GM12873 (cell line): Measurements from ENCODE around the gene FKBP15.

ENCODE experiments used
- TF ChIP-seq, protein P1 (sequence below): IDR thresholded peaks from 2 replicates; pipeline ENCODE4 v1.5.1; 2012; ENCODE audit warnings: low read depth, mild to moderate bottlenecking, moderate library complexity, low read length, control low read depth; ENCODE audit not compliant: insufficient read depth; ENCODE audit errors: missing control alignments

The FKBP15 gene

DNA sequence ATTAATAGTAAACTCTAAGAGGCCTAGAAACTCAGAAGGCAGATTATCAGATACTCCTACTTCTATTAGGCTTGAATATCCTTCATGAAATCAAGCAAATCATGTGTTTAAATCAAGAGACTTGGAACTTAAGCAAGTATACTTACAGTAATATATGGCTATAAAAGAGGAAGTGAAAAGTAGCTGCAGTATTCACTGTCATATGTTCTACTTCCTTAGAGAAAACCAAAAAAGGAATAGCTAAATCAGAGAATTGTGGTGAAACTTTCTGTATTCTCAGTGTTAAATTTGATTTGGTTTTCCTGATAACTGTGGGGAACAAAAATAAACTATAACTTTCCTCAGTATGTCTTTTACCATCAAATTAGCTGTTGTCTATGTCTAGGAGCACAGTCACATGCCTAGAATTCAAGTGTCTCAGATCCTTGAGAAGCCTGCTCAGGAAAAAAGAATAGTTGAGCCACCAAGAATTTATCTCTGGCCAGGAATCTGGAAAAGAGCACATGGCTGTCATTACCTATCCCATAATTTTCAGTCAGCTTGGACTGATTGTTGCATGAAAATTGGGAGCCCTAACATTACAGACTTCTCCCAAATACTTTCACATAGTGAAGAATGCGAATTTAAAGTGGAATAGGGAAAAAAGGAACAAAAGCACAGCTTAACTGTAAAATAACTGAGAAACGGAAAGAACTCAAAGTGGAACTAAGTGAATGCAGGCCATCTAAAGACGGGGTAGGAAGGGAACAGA is 1.7 kb downstream of the FKBP15 start:
- TF ChIP-seq, protein P1, sequence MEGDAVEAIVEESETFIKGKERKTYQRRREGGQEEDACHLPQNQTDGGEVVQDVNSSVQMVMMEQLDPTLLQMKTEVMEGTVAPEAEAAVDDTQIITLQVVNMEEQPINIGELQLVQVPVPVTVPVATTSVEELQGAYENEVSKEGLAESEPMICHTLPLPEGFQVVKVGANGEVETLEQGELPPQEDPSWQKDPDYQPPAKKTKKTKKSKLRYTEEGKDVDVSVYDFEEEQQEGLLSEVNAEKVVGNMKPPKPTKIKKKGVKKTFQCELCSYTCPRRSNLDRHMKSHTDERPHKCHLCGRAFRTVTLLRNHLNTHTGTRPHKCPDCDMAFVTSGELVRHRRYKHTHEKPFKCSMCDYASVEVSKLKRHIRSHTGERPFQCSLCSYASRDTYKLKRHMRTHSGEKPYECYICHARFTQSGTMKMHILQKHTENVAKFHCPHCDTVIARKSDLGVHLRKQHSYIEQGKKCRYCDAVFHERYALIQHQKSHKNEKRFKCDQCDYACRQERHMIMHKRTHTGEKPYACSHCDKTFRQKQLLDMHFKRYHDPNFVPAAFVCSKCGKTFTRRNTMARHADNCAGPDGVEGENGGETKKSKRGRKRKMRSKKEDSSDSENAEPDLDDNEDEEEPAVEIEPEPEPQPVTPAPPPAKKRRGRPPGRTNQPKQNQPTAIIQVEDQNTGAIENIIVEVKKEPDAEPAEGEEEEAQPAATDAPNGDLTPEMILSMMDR = no peak

DNA sequence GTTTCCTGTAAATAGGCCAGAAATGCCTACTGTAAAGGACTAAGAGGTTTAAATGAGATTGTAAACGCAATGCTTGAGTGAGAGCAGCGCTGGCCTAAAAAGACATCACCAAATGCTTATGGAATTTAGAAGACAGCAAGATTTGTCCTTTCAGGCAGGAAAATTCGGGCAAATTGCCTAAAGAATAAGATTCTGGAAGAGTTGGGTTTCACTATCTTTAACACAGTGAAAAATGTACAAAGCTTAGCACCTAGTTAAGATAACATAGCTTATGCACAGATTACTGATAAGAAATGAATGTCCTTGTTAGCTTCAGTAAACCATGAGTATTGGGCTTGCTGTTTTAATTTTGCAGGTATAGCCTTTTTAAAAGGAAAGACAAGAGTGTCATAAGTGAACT is 4.7 kb downstream of the FKBP15 start:
- TF ChIP-seq, protein P1 = no peak

DNA sequence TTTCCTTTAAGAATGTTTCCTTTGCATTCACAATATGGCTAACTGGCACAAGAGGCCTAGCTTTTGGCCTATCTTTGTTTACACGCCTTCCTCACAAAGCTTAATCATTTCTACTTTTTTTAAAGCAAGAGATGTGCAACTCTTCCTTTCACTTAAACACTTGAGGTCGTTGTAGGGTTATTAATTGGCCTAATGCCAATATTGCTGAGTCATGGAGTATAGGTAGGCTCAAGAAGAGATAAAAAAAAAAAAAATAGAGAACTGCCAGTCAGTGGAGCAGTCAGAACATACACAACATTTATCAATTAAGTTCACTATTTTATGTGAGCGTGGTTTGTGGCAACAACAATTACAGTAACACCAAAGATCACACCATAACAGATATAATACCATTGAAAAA is 5.9 kb downstream of the FKBP15 start:
- TF ChIP-seq, protein P1 = no peak

DNA sequence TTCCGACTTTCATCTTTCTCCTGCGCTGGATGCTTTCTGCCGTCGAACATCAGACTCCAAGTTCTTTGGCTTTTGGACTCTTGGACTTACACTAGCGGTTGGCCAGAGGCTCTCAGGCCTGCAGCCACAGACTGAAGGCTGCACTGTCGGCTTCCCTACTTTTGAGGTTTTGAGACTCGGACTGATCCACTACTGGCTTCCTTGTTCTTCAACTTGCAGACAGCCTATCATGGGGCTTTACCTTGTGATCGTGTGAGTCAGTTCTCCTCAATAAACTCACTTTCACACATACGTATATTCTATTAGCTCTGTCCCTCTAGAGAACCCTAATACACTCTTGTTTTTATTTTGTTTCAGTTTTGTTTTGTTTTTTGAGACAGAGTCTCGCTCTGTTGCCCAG is 10.3 kb downstream of the FKBP15 start:
- TF ChIP-seq, protein P1 = no peak

DNA sequence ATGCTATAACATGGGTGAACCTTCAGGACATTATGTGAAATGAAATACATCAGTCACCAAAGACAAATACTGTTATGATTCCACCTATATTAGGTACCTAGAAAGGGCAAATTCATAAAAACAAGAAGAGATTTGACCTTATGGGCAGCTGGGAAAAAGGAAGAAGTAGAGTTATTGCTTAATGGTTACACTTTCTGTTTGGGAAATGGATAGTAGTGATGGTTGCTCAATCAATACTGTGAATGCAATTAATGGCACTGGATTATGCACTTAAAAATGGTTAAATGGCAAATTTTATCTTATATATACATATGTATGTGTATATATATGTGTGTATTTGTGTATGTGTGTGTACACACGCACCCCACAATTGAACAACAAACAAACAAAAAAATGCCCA is 15.2 kb downstream of the FKBP15 start:
- TF ChIP-seq, protein P1 = no peak

DNA sequence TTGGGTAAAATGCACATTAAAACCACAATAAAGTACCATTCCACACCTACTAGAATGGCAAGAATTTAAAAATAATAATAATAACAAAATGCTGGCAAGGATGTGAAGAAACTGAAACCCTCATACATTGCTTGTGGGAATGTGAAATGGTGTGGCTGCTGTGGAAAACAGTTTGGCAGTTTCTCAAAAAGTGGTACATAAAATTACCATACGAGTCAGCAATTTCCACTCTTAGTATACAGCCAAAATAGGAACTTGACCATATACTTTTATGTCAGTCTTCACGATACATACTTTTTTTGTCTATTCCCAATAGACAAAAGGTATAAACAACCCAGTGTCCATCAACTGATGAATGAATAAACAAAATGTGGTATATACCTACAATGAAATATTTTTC is 15.6 kb downstream of the FKBP15 start:
- TF ChIP-seq, protein P1 = no peak

DNA sequence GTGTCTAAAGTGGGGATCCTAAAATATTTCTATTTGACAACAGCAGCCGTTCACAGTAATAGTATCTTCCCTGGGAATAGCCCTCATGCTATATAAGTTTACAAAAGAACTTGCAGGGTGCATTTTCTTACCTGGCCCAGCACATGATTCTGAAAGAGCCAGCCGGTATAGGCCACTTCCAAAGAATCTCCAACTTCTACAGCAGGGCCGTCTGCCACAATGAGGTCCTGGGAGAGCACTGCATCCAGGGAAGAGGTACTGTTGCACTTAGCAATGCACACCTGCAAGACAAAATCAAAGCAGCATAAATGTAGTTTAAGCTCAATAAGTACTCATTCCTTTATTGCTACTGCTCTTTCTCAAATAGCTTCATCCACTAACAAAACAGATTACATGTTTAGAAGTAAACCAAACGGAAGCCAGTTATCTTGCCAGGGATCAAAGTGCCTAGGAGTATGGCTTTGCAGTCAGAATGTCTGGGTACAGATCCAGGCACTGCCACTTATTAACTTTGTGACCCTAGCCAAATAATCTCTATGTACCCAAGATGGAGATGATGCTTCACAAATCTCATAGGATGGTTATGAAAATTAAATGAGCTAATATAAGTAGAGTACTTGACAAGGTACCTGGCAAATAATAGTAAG is 21.3 kb downstream of the FKBP15 start:
- TF ChIP-seq, protein P1 = no peak
